Neural cell (in vitro differentiated cells): ENCODE data around the gene NHERF2. TPM values are rescaled to one million over a fixed set of nuclear protein-coding genes. Genes with fewer than 3 reads are reported as not detected.

Experiments used
- H2AFZ ChIP-seq: fragments of 200-600, 300-800 bp; sonication (generic), shearing (Covaris generic); 2 replicates; pipeline ENCODE4 v1.6.0; 2014; ENCODE audit warnings: low read depth, mild to moderate bottlenecking, antibody characterized with exemption, low read length, moderate library complexity
- H3F3A ChIP-seq: fragments of 200-600 bp; shearing (Covaris generic); 2 replicates; pipeline ENCODE4 v1.6.1; 2016; ENCODE audit warnings: mild to moderate bottlenecking, moderate library complexity, mixed read lengths, antibody characterized with exemption, low read length; ENCODE audit not compliant: insufficient read depth, poor library complexity, severe bottlenecking
- H3K27ac ChIP-seq: fragments of 200-600, 300-800 bp; sonication (generic), shearing (Covaris generic); 2 replicates; pipeline ENCODE4 v1.5.1; 2014; ENCODE audit warnings: mild to moderate bottlenecking, low read length, moderate library complexity
- H3K27me3 ChIP-seq: fragments of 300-800, 200-600 bp; sonication (generic), shearing (Covaris generic); 2 replicates; pipeline ENCODE4 v1.6.0; 2014; ENCODE audit warnings: mild to moderate bottlenecking, low read depth, low read length, moderate library complexity; ENCODE audit not compliant: insufficient read depth
- H3K36me3 ChIP-seq: fragments of 300-800, 200-600 bp; sonication (generic), shearing (Covaris generic); 2 replicates; pipeline ENCODE4 v1.5.1; 2014; ENCODE audit warnings: mild to moderate bottlenecking, antibody characterized with exemption, low read length, moderate library complexity; ENCODE audit not compliant: insufficient read depth
- H3K4me2 ChIP-seq: fragments of 300-800, 200-600 bp; sonication (generic), shearing (Covaris generic); 2 replicates; pipeline ENCODE4 v1.6.0; 2014; ENCODE audit warnings: mild to moderate bottlenecking, low read length
- H3K4me3 ChIP-seq: fragments of 300-800, 200-600 bp; sonication (generic), shearing (Covaris generic); 2 replicates; pipeline ENCODE4 v1.5.1; 2014; ENCODE audit warnings: mild to moderate bottlenecking, low read length, moderate library complexity
- H3K79me2 ChIP-seq: fragments of 200-600 bp; shearing (Covaris generic); replicated peaks from 2 replicates; pipeline ENCODE4 v1.6.0; 2014; ENCODE audit warnings: mild to moderate bottlenecking, low read length, moderate library complexity; ENCODE audit not compliant: insufficient read depth
- H3K9ac ChIP-seq: fragments of 300-800, 200-600 bp; sonication (generic), shearing (Covaris generic); 2 replicates; pipeline ENCODE4 v1.6.1; 2016; ENCODE audit warnings: mild to moderate bottlenecking, low read length, mixed read lengths
- H3K9me2 ChIP-seq: fragments of 200-600 bp; shearing (Covaris generic); 2 replicates; pipeline ENCODE4 v1.6.1; 2016; ENCODE audit warnings: mild to moderate bottlenecking, low read length, mixed read lengths; ENCODE audit not compliant: insufficient read depth
- H3K9me3 ChIP-seq: fragments of 200-600, 300-800 bp; sonication (generic), shearing (Covaris generic); 2 replicates; pipeline ENCODE4 v1.6.1; 2016; ENCODE audit warnings: mild to moderate bottlenecking, mixed run types, low read length, moderate library complexity, mixed read lengths
- H4K20me1 ChIP-seq: fragments of 200-600 bp; shearing (Covaris generic); 2 replicates; pipeline ENCODE4 v1.6.1; 2016; ENCODE audit warnings: mild to moderate bottlenecking, mixed run types; ENCODE audit not compliant: insufficient read depth
- EP300 ChIP-seq: fragments of 450-650 bp; conservative IDR thresholded peaks from 2 replicates; pipeline ENCODE4 v1.6.1; 2014; ENCODE audit warnings: antibody characterized with exemption, mild to moderate bottlenecking, moderate library complexity; ENCODE audit not compliant: poor library complexity, severe bottlenecking
- EZH2 ChIP-seq: fragments of 200-600, 300-800 bp; shearing (Covaris generic), sonication (generic); IDR thresholded peaks from 2 replicates; pipeline ENCODE4 v1.6.1; 2014; ENCODE audit warnings: antibody characterized with exemption, low read length, borderline replicate concordance, mild to moderate bottlenecking; ENCODE audit not compliant: insufficient read depth, poor library complexity, severe bottlenecking
- MXI1 ChIP-seq: fragments of 450-650 bp; conservative IDR thresholded peaks from 2 replicates; pipeline ENCODE4 v1.6.1; 2014; ENCODE audit warnings: antibody characterized with exemption, mild to moderate bottlenecking; ENCODE audit not compliant: poor library complexity, severe bottlenecking
- POLR2AphosphoS5 ChIP-seq: IDR thresholded peaks from 2 replicates; pipeline ENCODE4 v1.6.1; 2012
- RAD21 ChIP-seq: fragments of 450-650 bp; conservative IDR thresholded peaks from 2 replicates; pipeline ENCODE4 v1.6.1; 2014; ENCODE audit warnings: antibody characterized with exemption, mild to moderate bottlenecking, moderate library complexity
- SMC3 ChIP-seq: fragments of 450-650 bp; conservative IDR thresholded peaks from 2 replicates; pipeline ENCODE4 v1.6.1; 2014; ENCODE audit warnings: antibody characterized with exemption, mild to moderate bottlenecking, moderate library complexity; ENCODE audit not compliant: poor library complexity
- TAF1 ChIP-seq: IDR thresholded peaks from 2 replicates; pipeline ENCODE4 v1.6.1; 2012; ENCODE audit warnings: low read depth
- polyA plus RNA-seq: library from polyadenylated mRNA; depleted of rRNA; stranded (reverse); fragments of >200 nt; gene quantifications from 2 replicates; pipeline ENCODE4 v1.2.3, GENCODE V29; 2014
- TF ChIP-seq, protein P1 (sequence below): fragments of 450-650 bp; IDR thresholded peaks from 2 replicates; pipeline ENCODE4 v1.5.1; 2014; ENCODE audit warnings: antibody characterized with exemption, mild to moderate bottlenecking, moderate library complexity; ENCODE audit not compliant: poor library complexity, severe bottlenecking
- TF ChIP-seq, protein P2 (sequence below): IDR thresholded peaks from 2 replicates; pipeline ENCODE4 v1.6.1; 2012; ENCODE audit warnings: borderline replicate concordance

The NHERF2 gene
- polyA plus RNA-seq, 1 donor from 2014 or later = 3.4 TPM

DNA sequence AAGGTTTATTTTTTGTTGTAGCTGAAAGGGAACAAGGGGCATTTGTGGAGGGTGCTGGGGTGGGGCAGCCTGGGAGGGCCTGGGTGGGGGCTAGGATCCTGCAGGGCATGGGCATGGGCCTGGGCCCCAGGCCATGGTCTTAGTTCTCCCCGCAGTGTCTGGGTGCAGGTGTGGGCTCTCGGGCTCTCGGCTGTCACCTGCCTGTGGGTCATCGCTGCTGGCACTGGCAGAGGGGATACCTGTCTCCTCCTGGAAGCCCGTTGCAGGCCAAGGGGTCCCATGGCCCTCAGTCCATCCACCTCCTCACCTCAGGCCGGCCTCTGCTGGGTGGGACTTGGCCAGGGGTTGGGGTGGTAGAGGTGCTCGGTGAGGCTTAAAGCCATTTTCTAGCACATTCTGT lies 51.4 kb downstream of the NHERF2 start:
- no peaks in the 10 kb centered on the region for H3K36me3 ChIP-seq

DNA sequence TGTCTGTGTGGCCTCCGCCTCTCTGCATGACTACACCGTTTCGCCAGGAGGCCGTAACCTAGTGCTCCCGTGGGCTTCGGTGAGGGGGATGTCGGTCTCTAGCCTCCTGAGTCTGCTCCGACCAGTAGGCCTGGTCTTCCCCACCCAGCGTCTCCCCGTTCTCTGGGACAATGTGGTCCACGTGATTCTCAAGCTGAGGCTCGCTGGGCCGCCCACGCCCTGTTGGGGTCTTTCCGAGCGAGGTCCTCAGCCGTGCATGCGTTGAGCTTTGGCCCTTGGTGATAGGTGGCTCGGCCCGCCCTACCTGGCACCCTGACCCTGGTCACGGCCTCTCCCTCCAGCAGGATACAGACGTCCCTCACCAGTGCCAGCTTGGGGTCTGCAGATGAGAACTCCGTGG lies 52.0 kb downstream of the NHERF2 start:
- Histone ChIP-seq H3K9me2 (no peaks in the 10 kb centered on the region), H4K20me1 (no peaks in the 10 kb centered on the region), H3K4me3 (no peak overlapping the region), H3K79me2 (no peaks in the 10 kb centered on the region), H3K27me3 (no peaks in the 10 kb centered on the region), H3F3A (no peaks in the 10 kb centered on the region), H3K9me3 (no peaks in the 10 kb centered on the region), H3K27ac (no peak overlapping the region), H2AFZ (no peak overlapping the region), H3K4me2 (no peak overlapping the region), H3K9ac (no peak overlapping the region), H3K36me3 (no peaks in the 10 kb centered on the region)
- TF ChIP-seq MXI1 = no peak
- TF ChIP-seq EP300 = no peak
- TF ChIP-seq, protein P1, sequence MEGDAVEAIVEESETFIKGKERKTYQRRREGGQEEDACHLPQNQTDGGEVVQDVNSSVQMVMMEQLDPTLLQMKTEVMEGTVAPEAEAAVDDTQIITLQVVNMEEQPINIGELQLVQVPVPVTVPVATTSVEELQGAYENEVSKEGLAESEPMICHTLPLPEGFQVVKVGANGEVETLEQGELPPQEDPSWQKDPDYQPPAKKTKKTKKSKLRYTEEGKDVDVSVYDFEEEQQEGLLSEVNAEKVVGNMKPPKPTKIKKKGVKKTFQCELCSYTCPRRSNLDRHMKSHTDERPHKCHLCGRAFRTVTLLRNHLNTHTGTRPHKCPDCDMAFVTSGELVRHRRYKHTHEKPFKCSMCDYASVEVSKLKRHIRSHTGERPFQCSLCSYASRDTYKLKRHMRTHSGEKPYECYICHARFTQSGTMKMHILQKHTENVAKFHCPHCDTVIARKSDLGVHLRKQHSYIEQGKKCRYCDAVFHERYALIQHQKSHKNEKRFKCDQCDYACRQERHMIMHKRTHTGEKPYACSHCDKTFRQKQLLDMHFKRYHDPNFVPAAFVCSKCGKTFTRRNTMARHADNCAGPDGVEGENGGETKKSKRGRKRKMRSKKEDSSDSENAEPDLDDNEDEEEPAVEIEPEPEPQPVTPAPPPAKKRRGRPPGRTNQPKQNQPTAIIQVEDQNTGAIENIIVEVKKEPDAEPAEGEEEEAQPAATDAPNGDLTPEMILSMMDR = no peak
- no peak for TF ChIP-seq TAF1
- TF ChIP-seq SMC3 = no peak
- TF ChIP-seq POLR2AphosphoS5 = no peak
- no peak for TF ChIP-seq RAD21
- TF ChIP-seq, protein P2, sequence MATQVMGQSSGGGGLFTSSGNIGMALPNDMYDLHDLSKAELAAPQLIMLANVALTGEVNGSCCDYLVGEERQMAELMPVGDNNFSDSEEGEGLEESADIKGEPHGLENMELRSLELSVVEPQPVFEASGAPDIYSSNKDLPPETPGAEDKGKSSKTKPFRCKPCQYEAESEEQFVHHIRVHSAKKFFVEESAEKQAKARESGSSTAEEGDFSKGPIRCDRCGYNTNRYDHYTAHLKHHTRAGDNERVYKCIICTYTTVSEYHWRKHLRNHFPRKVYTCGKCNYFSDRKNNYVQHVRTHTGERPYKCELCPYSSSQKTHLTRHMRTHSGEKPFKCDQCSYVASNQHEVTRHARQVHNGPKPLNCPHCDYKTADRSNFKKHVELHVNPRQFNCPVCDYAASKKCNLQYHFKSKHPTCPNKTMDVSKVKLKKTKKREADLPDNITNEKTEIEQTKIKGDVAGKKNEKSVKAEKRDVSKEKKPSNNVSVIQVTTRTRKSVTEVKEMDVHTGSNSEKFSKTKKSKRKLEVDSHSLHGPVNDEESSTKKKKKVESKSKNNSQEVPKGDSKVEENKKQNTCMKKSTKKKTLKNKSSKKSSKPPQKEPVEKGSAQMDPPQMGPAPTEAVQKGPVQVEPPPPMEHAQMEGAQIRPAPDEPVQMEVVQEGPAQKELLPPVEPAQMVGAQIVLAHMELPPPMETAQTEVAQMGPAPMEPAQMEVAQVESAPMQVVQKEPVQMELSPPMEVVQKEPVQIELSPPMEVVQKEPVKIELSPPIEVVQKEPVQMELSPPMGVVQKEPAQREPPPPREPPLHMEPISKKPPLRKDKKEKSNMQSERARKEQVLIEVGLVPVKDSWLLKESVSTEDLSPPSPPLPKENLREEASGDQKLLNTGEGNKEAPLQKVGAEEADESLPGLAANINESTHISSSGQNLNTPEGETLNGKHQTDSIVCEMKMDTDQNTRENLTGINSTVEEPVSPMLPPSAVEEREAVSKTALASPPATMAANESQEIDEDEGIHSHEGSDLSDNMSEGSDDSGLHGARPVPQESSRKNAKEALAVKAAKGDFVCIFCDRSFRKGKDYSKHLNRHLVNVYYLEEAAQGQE = no peak
- TF ChIP-seq EZH2 = no peak

More for the DNA sequence above, 51.4 kb downstream of the NHERF2 start:
- Histone ChIP-seq H3K79me2 (no peaks in the 10 kb centered on the region), H3K27me3 (no peaks in the 10 kb centered on the region), H3K9ac (no peak overlapping the region), H3F3A (no peaks in the 10 kb centered on the region), H2AFZ (no peak overlapping the region), H4K20me1 (no peaks in the 10 kb centered on the region), H3K4me3 (no peak overlapping the region), H3K9me2 (no peaks in the 10 kb centered on the region), H3K9me3 (no peaks in the 10 kb centered on the region), H3K4me2 (no peak overlapping the region), H3K27ac (no peak overlapping the region)
- TF ChIP-seq EP300 = no peak
- no peak for TF ChIP-seq EZH2
- TF ChIP-seq, protein P2 = no peak
- TF ChIP-seq TAF1 = no peak
- TF ChIP-seq, protein P1 = no peak
- TF ChIP-seq SMC3 = no peak
- no peak for TF ChIP-seq POLR2AphosphoS5
- TF ChIP-seq RAD21 = no peak
- TF ChIP-seq MXI1 = no peak
